Measurements from ENCODE around the gene CFAP46.

Gene CFAP46

GRCh38 chr10:132942101-132943057, at the start of gene CFAP46:
Gene CFAP46, minus strand, starts transcription at chr10:132942570. Its CDS starts 86 bp downstream, at chr10:132942484.
- in situ Hi-C loops (cut with HindIII; ENCODE audit: low pct_unique_long_range_greater_than_20kb, low sequenced_read_pairs) = no loop called here
- TF ChIP-seq JUND (IDR thresholded peaks at IDR 0.05; ENCODE audit: low read depth) = no peak
- DNase-seq (ENCODE audit: low read depth in 1 of 2, low spot score in 1 of 2) = no peak

GRCh38 chr10:132991706-132992432, 49.5 kb upstream of the CFAP46 start:
- DNase-seq (ENCODE audit: low read depth in 1 of 2, low spot score in 1 of 2) = no peak
- TF ChIP-seq JUND (IDR thresholded peaks at IDR 0.05; ENCODE audit: low read depth) = no peak
- in situ Hi-C loops (cut with HindIII; ENCODE audit: low pct_unique_long_range_greater_than_20kb, low sequenced_read_pairs) = no loop called here

- no peak for DNase-seq (ENCODE audit: low read depth in 1 of 2, low spot score in 1 of 2)
- TF ChIP-seq JUND (IDR thresholded peaks at IDR 0.05; ENCODE audit: low read depth) = no peak
- in situ Hi-C loops (cut with HindIII; ENCODE audit: low pct_unique_long_range_greater_than_20kb, low sequenced_read_pairs) = no loop called here
Measured at GRCh38 chr10:132990684-132991545, 48.5 kb upstream of the CFAP46 start.

- DNase-seq (ENCODE audit: low read depth in 1 of 2, low spot score in 1 of 2) = no peak
- TF ChIP-seq JUND (IDR thresholded peaks at IDR 0.05; ENCODE audit: low read depth) = no peak
- in situ Hi-C loops (cut with HindIII; ENCODE audit: low pct_unique_long_range_greater_than_20kb, low sequenced_read_pairs) = no loop called here
Measured at GRCh38 chr10:132989476-132990415, 47.4 kb upstream of the CFAP46 start.

- in situ Hi-C loops (cut with HindIII; ENCODE audit: low pct_unique_long_range_greater_than_20kb, low sequenced_read_pairs) = no loop called here
- no peak for TF ChIP-seq JUND (IDR thresholded peaks at IDR 0.05; ENCODE audit: low read depth)
- no peak for DNase-seq (ENCODE audit: low read depth in 1 of 2, low spot score in 1 of 2)
Measured at GRCh38 chr10:132988988-132989387, 46.6 kb upstream of the CFAP46 start.

- no peak for TF ChIP-seq JUND (IDR thresholded peaks at IDR 0.05; ENCODE audit: low read depth)
- DNase-seq (ENCODE audit: low read depth in 1 of 2, low spot score in 1 of 2) = no peak
- in situ Hi-C loops (cut with HindIII; ENCODE audit: low pct_unique_long_range_greater_than_20kb, low sequenced_read_pairs) = no loop called here
Measured at GRCh38 chr10:132987671-132988571, 45.6 kb upstream of the CFAP46 start.

GRCh38 chr10:132986978-132987377, 44.6 kb upstream of the CFAP46 start:
- DNase-seq (ENCODE audit: low read depth in 1 of 2, low spot score in 1 of 2) = no peak
- no peak for TF ChIP-seq JUND (IDR thresholded peaks at IDR 0.05; ENCODE audit: low read depth)
- in situ Hi-C loops (cut with HindIII; ENCODE audit: low pct_unique_long_range_greater_than_20kb, low sequenced_read_pairs) = no loop called here

GRCh38 chr10:132986576-132986975, 44.2 kb upstream of the CFAP46 start:
- in situ Hi-C loops (cut with HindIII; ENCODE audit: low pct_unique_long_range_greater_than_20kb, low sequenced_read_pairs) = no loop called here
- no peak for TF ChIP-seq JUND (IDR thresholded peaks at IDR 0.05; ENCODE audit: low read depth)
- no peak for DNase-seq (ENCODE audit: low read depth in 1 of 2, low spot score in 1 of 2)

GRCh38 chr10:132986076-132986475, 43.7 kb upstream of the CFAP46 start:
- in situ Hi-C loops (cut with HindIII; ENCODE audit: low pct_unique_long_range_greater_than_20kb, low sequenced_read_pairs) = no loop called here
- TF ChIP-seq JUND (IDR thresholded peaks at IDR 0.05; ENCODE audit: low read depth) = no peak

GRCh38 chr10:132985546-132985900, 43.2 kb upstream of the CFAP46 start:
- no peak for DNase-seq (ENCODE audit: low read depth in 1 of 2, low spot score in 1 of 2)
- no peak for TF ChIP-seq JUND (IDR thresholded peaks at IDR 0.05; ENCODE audit: low read depth)
- in situ Hi-C loops (cut with HindIII; ENCODE audit: low pct_unique_long_range_greater_than_20kb, low sequenced_read_pairs) = no loop called here

More at GRCh38 chr10:132986076-132986475, 43.7 kb upstream of the CFAP46 start:
- DNase-seq (ENCODE audit: low read depth in 1 of 2, low spot score in 1 of 2) = no peak

All from T47D (cell line).